G401 (cell line): ENCODE results near the gene DCTN3. TPM values are rescaled to one million over a fixed set of nuclear protein-coding genes. Genes with fewer than 3 reads are reported as not detected.

ENCODE experiments used
- DNase-seq: peaks from one replicate; pipeline ENCODE4 v3.0.0-alpha.2; 2015; ENCODE audit warnings: low spot score
- in situ Hi-C: cut with HindIII; loops from 2 replicates; pipeline ENCODE4 v1.10.0; 2016; ENCODE audit warnings: low sequenced_read_pairs, mixed read lengths
- total RNA-seq: library from RNA; depleted of rRNA; stranded (reverse); fragments of >200 nt; shearing (Covaris generic); gene quantifications from 2 replicates; pipeline ENCODE4 v1.2.3, GENCODE V29; 2014; rRNA removed

Gene DCTN3
- 105 and 160 TPM in 2 replicates for total RNA-seq

DNA sequence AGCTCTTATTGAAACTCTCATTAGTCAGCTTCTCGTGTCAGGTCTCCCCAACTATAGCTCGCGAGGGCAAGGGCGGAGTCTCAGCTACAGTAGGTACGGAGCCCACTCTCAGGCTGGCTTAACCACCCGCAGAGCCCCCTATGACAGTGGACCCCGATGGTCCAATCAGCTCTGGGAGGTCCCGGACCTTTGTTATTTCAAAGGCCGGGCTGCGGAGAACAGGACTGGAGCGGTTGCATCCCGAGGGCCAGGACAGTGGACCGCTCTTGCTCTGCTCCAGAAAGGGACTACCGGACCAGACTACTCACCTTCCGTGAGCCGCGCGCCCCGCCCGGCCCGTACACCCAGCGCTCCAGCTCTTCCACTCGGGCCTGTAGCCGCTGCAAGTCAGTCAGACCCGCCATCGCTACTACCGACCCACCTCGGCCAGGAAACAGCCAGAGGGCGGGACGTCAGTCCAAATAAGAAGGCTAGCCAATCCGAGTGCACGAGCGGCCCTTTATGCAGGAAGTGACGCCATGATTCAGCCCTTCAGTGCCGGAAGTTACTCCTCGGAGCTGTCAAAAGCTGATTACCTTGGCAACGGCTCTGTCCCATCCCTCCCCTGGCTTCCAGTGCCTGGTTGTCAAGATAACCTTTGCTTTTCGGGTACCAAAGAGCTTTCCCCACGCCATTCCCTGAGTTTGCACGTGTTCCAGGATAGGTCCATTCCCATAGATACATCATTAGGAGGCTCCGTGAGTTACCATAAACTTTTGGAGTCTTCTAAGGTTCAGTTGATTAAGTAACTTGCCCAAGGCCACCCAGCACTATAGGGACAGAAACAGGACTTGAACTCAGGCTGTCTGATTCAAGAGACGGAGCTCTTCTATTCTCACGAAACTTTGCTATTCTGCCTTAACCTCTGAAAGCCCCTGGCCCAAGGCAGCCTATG lies at the start of gene DCTN3:
DCTN3 (minus strand) TSS at position 435 of the 934 bp plus-strand sequence; CDS start at position 404, 31 bp downstream.
- peak; percentile 99 for DNase-seq
- in situ Hi-C loops, result no loop called here

DNA sequence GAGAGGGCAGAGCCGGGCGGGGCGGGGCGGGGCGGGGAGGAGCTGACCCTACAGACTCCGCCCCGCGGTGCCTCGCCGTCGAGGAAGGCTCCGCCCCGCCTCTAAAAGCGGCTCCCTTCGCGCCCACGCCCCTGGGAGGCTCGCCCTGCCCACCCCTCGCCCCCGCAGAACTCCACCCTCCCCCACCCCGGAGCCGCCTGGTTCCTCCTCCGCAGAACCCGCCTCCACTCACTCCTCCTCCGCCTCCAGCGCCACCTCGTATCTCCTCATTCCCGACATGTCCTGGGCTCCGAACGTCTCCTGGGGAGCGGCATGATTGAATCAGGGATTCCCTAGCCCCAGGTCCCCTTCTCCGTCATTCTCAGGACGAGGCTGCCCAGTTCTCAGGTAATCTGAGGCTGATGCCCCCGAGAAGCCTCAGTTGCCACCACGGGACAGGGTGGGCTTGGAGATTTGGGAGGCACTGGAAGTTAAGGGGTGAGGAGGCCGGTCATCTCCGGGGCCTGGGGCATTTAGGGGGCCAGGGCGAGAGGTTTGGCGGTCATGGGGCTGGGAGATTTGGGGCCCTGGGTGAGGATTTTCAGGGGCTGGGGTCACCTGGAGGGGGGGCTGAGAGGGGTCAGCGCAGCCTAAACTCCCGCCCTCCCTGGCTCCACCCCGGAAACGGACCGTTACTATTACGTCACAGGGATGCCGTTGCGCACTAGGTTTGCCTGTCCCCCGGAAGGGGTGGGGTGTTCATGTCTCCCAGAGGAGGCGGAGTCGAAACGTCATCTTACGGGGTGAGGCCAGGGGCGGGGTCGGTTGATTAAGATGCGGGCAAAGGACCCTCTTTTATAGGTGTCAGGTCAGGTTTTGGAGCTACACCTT lies 45.3 kb upstream of the DCTN3 start:
- in situ Hi-C loops, result no loop called here

DNA sequence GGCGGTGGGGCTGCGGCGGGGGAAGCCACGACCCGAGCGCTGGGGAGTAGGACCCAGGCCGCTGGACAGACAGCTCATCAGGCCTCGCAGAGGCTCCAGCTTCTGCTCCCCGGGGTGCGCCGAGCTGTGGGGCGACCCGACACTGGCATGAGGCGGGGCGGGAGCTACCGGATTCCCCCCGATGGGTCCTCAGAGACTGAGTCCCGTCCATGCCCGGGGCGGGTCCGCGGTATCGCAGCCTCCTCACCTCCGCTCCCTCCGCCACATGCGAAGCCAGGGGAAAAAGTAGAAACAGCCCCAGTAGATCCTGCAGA lies 44.7 kb upstream of the DCTN3 start:
- in situ Hi-C loops, result no loop called here
- DNase-seq, result no peak

More for the DNA sequence above, 45.3 kb upstream of the DCTN3 start:
- DNase-seq, result peak; percentile 99

DNA sequence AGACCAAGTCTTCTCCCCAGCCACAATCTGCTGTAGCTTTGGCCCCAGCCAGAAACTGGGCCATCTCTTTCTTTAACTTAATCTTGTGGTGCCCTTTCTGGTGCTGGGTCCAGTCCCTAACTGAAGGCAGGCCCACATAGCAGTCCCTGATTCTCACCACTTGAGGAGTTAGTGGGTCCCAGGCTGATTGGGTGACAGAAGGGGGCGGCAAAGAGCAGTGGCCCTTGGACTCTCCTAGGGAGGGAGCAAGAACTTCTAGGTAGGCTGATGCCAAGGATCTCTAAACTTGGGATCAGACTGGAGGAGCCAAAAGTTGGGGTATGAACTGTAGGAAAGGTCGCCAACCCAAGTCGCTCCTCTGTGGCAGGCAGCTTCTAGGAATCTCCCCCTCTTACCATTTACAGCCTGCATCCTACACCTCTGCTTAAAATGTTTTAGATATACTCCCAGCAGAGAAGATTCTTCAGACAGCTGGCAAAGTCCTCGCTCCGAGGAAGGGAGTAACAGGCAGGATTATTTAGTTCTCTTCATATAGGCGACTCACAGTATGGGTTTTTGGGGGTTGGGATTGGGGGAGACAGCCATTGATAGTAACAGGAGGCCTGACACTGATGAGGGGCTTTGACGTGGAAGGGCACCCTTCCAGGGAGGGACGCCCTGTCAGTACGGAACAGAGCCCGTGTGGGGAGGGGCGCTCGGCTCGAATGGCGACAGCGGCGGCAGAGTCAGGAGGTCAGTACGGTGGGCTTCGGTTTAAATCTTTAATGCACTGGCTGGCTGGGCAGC lies 44.2 kb upstream of the DCTN3 start:
- in situ Hi-C loops, result no loop called here
- peak; percentile 82 for DNase-seq

DNA sequence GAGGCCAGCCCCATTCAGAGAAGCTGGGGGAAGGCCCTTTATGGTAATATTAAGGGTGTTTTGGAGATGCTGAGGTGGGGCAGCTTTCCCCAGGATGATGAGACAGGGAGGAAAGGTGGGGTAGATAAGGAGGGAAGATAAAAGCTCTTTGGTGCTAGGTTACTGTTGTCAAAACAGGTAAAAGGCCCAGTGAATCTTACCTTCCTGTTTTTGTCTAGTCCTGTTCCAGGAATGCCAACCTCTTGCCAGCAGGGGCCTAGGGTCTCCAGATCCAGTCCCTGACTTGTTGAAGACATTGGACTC lies 43.0 kb upstream of the DCTN3 start:
- in situ Hi-C loops, result no loop called here
- no peak for DNase-seq

DNA sequence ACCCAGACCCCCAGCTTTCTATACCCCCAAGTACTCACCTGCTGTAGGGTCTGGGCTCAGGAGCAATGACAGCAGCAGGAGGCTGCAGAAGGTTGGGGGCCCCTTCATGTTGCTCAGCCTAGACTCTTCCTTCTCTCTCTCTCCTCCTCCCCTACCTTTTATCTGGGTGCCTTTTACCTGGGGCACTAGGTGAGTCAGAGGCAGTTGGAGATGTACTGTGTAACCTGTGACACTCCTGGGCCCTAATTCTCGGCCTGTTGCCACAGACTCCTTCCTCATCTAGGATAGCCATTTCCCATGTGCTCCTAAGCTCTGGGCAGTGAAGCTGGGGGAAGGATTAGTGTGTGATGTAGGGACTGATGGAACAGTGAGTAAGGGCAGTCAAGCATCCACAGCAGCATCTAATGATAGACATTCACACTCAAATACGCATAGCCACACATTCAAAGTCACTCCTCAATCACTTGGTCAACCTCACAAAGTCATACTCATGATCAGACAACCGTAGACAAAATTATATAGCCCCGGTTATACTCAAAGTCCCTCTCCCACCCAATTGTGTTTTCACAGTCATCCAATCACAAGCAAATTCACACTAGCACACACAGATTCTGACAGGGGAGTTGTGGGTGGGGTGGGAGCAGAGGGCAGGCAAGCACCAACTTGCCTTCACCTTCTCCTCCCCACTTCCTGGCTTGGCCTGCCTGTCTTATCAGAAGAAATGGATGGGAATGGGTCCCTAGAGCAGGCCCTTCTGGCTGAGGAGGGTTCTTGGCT lies 42.4 kb upstream of the DCTN3 start, which contains the start of gene CCL27:
CCL27 (minus strand) TSS at position 132 of the 777 bp plus-strand sequence; CDS start at position 108, 24 bp downstream.
- in situ Hi-C loops, result no loop called here
- no peak for DNase-seq

DNA sequence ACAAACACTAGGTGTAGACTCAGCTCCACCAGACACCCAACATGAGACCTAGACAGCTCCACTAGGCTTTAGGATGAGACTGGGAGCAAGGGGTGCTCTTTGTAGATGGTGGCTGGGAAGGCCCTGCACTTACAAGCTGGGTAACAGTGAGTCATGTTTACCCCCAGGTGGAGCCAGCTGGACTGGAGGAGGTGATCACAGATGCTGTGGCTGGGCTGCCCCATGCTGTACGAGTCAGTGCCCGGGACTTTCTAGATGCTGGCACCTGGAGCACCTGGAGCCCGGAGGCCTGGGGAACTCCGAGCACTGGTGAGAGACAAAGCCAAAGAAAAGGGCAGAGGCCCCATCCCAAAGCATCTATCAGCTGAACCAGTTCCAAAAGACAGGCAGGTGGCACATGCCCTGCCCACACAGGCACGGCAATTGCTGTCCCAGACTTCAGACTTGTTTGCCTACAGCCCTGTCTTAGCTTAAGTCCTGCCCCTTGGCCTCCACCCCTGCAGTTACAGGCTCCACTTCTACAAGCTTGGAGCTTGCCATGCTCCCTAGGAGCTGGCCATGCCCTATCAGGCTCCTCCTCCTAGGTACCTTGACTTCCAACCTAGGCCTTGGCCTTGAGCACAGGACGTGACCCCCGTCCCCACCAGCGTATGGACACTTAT lies 39.4 kb upstream of the DCTN3 start:
- no peak for DNase-seq
- in situ Hi-C loops, result no loop called here

DNA sequence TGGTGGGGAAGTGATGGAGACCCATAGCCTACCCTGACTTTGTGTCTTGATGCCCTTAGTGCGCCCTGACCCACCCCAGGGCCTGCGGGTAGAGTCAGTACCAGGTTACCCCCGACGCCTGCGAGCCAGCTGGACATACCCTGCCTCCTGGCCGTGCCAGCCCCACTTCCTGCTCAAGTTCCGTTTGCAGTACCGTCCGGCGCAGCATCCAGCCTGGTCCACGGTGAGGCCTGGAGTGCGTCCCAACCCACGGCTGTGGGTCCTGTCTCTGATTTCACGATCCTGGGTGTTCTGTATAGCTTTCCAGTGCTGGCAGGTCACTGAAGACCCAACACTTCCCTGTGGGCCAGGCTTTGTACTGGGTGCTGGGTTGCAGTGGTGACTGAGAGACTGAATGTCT lies 38.2 kb upstream of the DCTN3 start:
- in situ Hi-C loops, result no loop called here
- DNase-seq, result no peak

DNA sequence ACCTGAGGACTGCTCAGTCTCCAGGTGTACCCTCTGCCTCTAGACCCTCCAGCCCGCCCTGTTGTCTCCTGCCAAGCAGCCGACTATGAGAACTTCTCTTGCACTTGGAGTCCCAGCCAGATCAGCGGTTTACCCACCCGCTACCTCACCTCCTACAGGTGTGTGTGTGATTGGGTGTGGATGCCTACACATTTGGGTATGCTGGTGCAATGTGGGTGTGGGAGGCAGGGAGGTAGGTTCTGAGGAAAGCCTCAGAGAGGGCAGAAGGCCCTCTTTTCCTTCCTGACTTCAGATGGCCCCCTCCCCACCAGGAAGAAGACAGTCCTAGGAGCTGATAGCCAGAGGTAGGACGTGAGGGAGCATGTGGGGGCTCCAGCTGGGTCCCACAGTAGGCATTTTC lies 36.7 kb upstream of the DCTN3 start:
- in situ Hi-C loops, result no loop called here
- no peak for DNase-seq

DNA sequence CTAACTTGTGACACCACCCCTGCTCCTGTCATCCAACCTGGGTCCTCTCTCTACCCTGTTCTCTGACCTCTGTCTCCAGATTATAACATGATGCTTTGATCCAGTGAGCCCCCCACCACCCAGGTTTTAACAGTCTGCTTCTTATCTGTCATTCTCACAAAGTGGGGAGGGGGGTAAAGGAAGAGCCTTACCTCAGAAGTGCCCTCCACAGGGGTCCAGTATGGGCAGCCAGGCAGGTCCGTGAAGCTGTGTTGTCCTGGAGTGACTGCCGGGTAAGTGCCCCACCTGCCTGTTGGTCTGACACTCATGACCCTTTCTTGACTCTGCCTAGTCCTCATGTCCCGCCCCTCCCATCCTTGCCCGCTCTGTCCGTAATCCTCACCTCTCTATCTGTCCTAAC lies 35.1 kb upstream of the DCTN3 start:
- no peak for DNase-seq
- in situ Hi-C loops, result no loop called here

DNA sequence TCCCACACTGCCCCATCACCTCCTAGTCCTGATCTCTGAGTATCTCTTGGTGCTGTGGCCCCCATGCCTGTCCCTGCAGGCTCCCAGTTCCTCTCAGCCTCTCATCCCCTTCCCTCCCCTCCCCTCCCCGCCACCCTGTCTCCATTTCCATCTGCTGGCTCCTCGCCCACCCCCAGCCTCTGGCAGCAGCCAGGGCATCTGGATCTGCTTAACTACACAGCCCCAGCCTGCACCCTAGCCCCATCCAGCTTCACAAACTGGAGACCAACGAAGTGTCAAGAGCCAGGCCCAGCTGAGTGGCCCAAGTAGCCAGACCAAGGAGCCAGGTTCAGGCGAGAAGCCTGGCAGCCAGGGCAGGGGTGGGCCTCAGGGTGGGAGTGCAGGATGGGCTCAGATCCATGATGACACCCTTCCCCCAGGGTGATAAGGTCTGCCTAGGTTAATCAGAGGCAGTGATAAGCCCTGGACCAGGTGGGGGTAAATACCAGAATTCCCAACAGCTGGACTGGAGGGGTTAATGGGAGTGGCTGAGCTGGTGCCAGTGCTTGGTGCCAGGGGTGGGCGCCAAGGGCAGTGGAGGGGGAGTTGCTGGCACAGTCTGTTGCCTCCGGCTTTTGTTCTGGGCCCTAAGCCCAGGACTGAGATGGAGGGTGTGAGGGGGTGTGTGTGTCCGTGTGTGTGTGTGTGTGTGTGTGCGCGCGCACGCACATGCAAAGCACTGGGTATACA lies 34.2 kb upstream of the DCTN3 start:
- DNase-seq, result peak; percentile 30
- in situ Hi-C loops, result no loop called here

DNA sequence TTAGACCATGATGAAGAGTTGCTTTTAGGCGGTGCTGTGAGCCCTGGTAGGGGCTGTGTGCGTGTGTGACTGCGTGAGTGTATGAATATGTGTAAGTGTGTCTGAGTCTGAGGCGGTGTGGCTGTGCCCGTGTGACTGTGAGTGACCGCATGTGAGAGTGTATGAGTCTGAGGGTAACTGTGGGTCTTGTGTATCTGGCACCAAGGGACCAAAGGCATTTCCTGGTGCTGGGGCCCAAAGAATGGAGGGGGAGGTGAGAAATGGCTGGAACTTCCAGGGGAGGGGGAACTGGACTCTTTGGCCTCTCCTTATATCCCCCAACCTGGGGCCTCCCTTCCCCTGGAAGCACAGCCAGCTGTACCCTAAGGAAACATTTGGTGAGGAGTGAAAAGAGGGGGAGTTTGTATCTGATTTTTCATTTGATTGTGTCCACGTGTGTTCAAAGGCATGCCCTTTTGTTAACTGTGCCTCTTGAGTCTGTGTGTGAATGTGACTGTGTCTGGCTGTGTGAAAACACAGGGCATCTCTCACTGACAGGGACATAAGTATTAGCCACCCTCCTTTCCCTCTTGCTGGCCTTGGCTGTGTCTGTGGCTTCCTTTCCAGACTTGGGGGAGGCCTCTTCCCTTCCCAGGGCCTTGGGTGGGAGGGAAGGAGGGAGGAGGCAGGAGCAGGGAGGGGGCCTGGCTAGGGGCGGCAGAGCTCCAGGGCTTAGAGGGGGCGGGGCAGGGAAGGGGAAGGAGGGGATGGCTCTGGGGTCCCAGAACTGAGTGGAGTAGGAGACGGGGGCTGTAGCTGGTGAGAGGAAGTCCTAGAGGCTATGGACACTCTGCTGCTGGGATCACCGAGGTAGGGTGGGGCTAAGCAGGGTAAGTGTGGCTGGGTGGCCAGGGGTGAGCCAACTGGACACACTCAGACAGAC lies 33.1 kb upstream of the DCTN3 start:
- no peak for DNase-seq
- in situ Hi-C loops, result no loop called here

DNA sequence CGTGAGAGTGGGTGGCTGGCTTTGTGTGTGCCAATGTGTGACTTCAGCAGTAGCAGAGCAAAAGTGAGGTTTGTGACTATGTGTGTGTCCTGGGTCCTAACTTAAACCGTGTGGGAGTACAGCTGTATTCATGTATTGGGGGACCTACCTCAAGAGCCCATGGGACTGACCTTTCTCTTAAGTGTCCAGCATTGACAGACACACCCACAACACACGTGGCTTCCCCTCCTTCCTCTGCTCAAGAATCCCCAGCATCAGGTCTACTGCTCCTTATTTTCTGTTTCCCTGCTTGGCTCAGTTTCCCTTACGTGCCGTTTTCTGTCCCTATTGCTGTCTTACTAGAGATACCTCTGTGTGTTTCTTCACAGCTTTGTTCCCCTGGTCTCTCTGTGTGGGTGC lies 32.3 kb upstream of the DCTN3 start:
- DNase-seq, result no peak
- in situ Hi-C loops, result no loop called here

DNA sequence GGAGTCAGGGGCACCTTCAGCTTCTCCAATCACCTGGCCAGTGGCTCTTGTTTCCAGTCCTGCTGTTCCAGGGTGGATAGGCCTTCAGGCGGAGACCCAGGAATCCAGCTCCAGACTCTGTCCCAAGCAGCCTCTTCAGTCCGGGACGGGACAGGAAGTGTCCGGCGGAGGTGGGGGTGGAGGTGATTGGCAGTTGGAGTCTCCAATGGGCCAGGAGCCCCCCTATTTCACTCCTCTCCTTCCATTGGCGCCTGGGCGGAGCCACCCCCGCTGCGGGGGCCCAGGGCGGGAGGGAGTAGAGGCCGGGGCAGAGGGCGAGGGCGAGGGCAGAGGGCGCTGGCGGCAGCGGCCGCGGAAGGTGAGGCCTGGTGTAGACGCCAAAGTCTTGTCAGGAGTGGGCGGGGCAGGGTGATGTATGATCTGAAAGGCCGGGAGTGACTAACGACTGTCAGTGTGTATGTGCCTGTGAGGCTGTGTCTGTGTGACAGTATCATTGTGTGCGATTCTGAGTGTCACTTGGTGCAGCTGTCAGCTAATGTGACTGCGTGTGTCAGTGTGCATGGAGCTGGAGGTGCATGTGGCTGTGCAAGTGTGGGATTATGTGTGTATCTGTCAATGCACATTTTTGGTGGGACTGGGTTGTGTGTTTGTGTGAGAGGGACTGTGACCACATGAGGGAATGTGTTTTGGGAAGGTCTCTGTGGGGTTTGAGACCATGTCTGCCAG lies 31.7 kb upstream of the DCTN3 start, which contains the start of gene IL11RA:
IL11RA (plus strand) TSS at position 310 of the 726 bp plus-strand sequence. CDS start 3,033 bp downstream, outside the sequence.
- DNase-seq, result peak; percentile 56
- in situ Hi-C loops, result no loop called here

DNA sequence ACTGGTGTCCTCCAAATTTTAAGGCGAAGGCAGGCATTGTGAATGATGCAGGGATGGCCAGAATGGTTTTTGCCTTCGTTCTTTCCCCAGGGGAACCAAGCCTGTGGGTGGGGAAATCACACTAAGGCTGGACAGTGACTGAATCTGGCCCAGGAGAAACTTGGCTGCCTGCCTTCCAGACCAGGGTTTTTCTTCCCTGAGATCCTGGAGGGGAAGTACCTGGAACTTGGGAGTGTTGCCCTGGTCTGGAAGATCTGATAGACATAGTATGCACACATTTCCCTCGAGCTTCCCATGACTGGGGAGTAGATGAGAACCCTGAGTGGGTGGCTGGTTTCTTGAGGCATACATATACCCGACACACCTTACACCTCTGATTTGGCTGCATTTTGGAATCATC lies 31.0 kb upstream of the DCTN3 start:
- in situ Hi-C loops, result no loop called here

DNA sequence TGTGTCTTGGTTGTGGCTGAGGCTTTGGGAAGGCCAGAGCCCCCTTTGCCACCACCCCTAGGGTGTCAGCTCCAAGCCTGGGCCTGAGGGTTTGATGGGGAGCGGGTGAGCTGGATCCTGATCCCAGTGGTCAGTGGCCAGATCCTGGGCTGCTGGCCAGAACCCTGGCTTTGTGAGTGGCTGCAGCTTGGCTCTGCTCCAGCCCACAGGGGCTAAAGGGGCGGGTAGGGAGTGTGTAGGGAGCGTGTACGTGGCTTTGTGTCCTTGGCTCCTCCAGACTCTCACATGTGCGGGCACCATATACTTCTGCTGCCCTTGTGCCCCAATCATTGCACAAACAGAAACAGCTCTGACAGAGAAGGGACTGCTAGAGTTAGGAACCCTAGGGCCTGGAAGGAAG lies 30.5 kb upstream of the DCTN3 start:
- in situ Hi-C loops, result no loop called here
- no peak for DNase-seq

More for the DNA sequence above, 31.0 kb upstream of the DCTN3 start:
- DNase-seq, result no peak
